Ectodermal cell (in vitro differentiated cells): Measurements from ENCODE around the gene SPZ1. TPM values are rescaled to one million over a fixed set of nuclear protein-coding genes. Genes with fewer than 3 reads are reported as not detected.
"Not testable (repeated sequence)": the region's sequence is repeated elsewhere in the genome, so short reads cannot be mapped to it uniquely, and the experiment has no call there.

ENCODE experiments used
- H3K27ac ChIP-seq: 2 replicates; pipeline ENCODE4 v1.7.0; 2013; ENCODE audit warnings: mild to moderate bottlenecking, low read depth, low read length; ENCODE audit not compliant: insufficient read depth, poor library complexity, severe bottlenecking
- H3K27me3 ChIP-seq: 2 replicates; pipeline ENCODE4 v1.7.0; 2013; ENCODE audit warnings: mild to moderate bottlenecking, low read length; ENCODE audit not compliant: insufficient read depth, control insufficient read depth, poor library complexity, severe bottlenecking
- H3K36me3 ChIP-seq: one replicate; pipeline ENCODE4 v1.7.0; 2013; ENCODE audit warnings: low read length; ENCODE audit not compliant: control insufficient read depth, insufficient read depth
- H3K4me1 ChIP-seq: one replicate; pipeline ENCODE4 v1.7.0; 2013; ENCODE audit warnings: low read length; ENCODE audit not compliant: control insufficient read depth, insufficient read depth
- H3K4me3 ChIP-seq: 2 replicates; pipeline ENCODE4 v1.7.0; 2013; ENCODE audit warnings: low read depth, low read length, control low read depth; ENCODE audit not compliant: insufficient read depth
- H3K9me3 ChIP-seq: 2 replicates; pipeline ENCODE4 v1.7.0; 2013; ENCODE audit warnings: mild to moderate bottlenecking, low read length, moderate library complexity; ENCODE audit not compliant: control insufficient read depth
- WGBS, 2 experiments: methylation state at CpG; one replicate each; pipeline ENCODE4 v1.1.7; 2013; ENCODE audit warnings: missing lambda C conversion rate in 2 of 2; 5-methylcytosine and 5-hydroxymethylcytosine counted together
- polyA plus RNA-seq, 4 experiments: library from polyadenylated mRNA; stranded (reverse); fragments of 50-300 nt; gene quantifications; one replicate each; pipeline ENCODE4 v1.2.3, GENCODE V29; 2013

Gene SPZ1, protein sequence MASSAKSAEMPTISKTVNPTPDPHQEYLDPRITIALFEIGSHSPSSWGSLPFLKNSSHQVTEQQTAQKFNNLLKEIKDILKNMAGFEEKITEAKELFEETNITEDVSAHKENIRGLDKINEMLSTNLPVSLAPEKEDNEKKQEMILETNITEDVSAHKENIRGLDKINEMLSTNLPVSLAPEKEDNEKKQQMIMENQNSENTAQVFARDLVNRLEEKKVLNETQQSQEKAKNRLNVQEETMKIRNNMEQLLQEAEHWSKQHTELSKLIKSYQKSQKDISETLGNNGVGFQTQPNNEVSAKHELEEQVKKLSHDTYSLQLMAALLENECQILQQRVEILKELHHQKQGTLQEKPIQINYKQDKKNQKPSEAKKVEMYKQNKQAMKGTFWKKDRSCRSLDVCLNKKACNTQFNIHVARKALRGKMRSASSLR
- polyA plus RNA-seq (2013, experiment 1 of 4), result not detected
- not detected for polyA plus RNA-seq (2013, experiment 2 of 4)
- not detected for polyA plus RNA-seq (2013, experiment 3 of 4)
- polyA plus RNA-seq (2013, experiment 4 of 4), result not detected

GRCh38 chr5:80319702-80320101, at the start of gene SPZ1:
SPZ1 (plus strand) TSS chr5:80320002; CDS start chr5:80320216, 214 bp downstream.
- Histone ChIP-seq H3K27me3 (no peaks in the 10 kb centered on the region), H3K27ac (no peak within 1 kb of the TSS), H3K9me3 (no peaks in the 10 kb centered on the region), H3K4me3 (no peak within 1 kb of the TSS), H3K4me1 (no peaks in the 10 kb centered on the region), H3K36me3 (no peaks in the 10 kb centered on the region)
- 93 to 95% methylated on average over 2 of the region's 2 CpGs for WGBS, 2 experiments

DNA sequence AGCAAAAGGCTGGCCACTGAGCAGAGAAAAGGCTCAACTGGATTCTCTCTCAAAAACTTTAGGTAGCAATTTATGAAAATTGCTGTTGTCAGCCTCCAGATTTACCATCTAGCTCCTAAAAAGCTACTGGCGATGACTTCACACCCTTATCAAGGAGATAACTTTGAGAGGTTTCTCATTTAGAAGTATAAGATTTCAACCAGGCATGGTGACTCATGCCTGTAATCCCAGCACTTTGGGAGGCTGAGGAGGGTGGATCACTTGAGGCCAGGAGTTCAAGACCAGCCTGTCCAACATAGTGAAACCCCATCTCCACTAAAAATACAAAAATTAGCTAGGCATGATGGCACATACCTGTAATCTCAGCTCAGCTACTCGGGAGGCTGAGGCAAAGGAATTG, 49.3 kb upstream of the SPZ1 start:
- H3K4me1 ChIP-seq, H3K36me3 ChIP-seq, H3K27me3 ChIP-seq, H3K27ac ChIP-seq, H3K9me3 ChIP-seq, H3K4me3 ChIP-seq: not testable (repeated sequence)
- 89 to 91% methylated on average over 2 of the region's 2 CpGs for WGBS, 2 experiments

- H3K27ac ChIP-seq, result no peak overlapping the region
- H3K4me1 ChIP-seq, result no peaks in the 10 kb centered on the region
- H3K4me3 ChIP-seq, result no peak overlapping the region
- 90 to 94% methylated on average over 2 of the region's 2 CpGs for WGBS, 2 experiments
- no peaks in the 10 kb centered on the region for H3K27me3 ChIP-seq
- H3K36me3 ChIP-seq, result no peaks in the 10 kb centered on the region
- H3K9me3 ChIP-seq, result no peaks in the 10 kb centered on the region
Measured at GRCh38 chr5:80275347-80275746, 44.5 kb upstream of the SPZ1 start.

DNA sequence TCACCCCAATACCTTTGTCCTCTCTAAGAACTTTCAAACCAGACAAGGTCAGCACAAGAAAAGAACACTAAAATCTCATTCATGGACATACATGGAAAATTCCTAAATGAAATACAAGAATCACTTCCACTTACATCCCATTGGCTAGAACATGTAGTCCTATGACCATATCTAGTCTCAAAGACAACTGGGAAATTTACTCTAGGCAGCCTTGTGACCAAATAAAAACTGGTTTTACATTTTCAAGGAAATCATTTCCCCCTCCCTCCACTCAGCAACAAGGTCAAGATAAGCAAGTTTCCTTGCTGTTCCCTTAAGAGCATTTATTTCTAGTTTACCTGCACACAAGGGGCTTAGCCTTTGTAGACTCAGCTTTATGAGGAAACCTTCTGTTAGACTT, 43.6 kb upstream of the SPZ1 start:
- no peak overlapping the region for H3K4me3 ChIP-seq
- no peak overlapping the region for H3K27ac ChIP-seq
- H3K36me3 ChIP-seq, result no peaks in the 10 kb centered on the region
- no peaks in the 10 kb centered on the region for H3K9me3 ChIP-seq
- no peaks in the 10 kb centered on the region for H3K27me3 ChIP-seq
- no peaks in the 10 kb centered on the region for H3K4me1 ChIP-seq

GRCh38 chr5:80277191-80277590, 42.6 kb upstream of the SPZ1 start:
- no peaks in the 10 kb centered on the region for H3K27me3 ChIP-seq
- WGBS, 2 experiments, result 88 to 91% methylated on average over 1 to 2 of the region's 2 CpGs
- no peaks in the 10 kb centered on the region for H3K9me3 ChIP-seq
- H3K27ac ChIP-seq, result no peak overlapping the region
- no peaks in the 10 kb centered on the region for H3K36me3 ChIP-seq
- H3K4me1 ChIP-seq, result no peaks in the 10 kb centered on the region
- H3K4me3 ChIP-seq, result no peak overlapping the region

DNA sequence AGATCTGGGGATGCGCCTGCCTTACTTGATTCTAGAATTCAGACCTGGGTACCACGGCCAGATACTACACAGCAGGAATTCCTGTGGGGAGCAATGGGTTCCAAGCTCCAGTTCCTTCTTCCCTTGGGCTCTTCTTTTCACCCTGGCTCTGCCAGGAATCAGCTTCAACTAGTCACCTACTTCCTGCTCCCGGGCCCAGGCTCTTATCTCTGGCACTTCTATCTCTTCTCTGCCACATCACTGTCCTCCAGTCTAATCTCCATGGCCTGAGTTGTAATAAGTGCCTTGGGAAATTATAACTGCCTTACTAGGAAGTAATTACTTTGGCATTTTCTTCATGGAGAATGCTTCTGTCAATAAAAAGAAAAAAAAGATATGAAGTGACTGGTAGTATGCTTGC, 37.7 kb upstream of the SPZ1 start:
- no peaks in the 10 kb centered on the region for H3K36me3 ChIP-seq
- H3K9me3 ChIP-seq, result no peaks in the 10 kb centered on the region
- no peaks in the 10 kb centered on the region for H3K4me1 ChIP-seq
- 90 to 95% methylated on average over 3 of the region's 3 CpGs for WGBS, 2 experiments
- no peaks in the 10 kb centered on the region for H3K27me3 ChIP-seq
- H3K27ac ChIP-seq, result no peak overlapping the region
- H3K4me3 ChIP-seq, result no peak overlapping the region

- H3K4me1 ChIP-seq, result no peaks in the 10 kb centered on the region
- no peaks in the 10 kb centered on the region for H3K36me3 ChIP-seq
- H3K9me3 ChIP-seq, result no peaks in the 10 kb centered on the region
- no peak overlapping the region for H3K27ac ChIP-seq
- 100% methylated on average over 1 of the region's 1 CpG; no CpG with 5 or more reads in 1 of the 2 experiments for WGBS, 2 experiments
- H3K27me3 ChIP-seq, result no peaks in the 10 kb centered on the region
- H3K4me3 ChIP-seq, result no peak overlapping the region
Measured at GRCh38 chr5:80283360-80283759, 36.4 kb upstream of the SPZ1 start.

DNA sequence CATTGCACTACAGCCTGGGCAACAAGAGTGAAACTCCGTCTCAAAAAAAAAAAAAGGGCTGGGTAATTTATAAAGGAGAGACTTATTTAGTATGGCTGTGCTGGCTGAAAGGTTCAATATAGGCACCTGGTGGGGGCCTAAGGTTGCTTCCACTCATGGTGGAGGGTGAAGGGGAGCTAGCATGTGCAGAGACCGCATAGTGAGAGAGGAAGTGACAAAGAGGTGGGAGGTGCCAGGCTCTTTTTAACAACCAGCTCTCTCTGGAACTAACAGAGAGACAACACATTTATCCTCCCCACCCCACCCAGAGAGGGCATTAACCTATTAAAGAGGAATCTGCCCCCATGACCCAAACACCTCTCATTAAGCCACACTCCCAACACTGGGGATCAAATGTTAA, 35.1 kb upstream of the SPZ1 start:
- whole genome bisulfite sequencing, 2 experiments, result 52 to 68% methylated on average over 2 of the region's 2 CpGs
- Histone ChIP-seq H3K36me3 (no peaks in the 10 kb centered on the region), H3K27me3 (no peaks in the 10 kb centered on the region)

DNA sequence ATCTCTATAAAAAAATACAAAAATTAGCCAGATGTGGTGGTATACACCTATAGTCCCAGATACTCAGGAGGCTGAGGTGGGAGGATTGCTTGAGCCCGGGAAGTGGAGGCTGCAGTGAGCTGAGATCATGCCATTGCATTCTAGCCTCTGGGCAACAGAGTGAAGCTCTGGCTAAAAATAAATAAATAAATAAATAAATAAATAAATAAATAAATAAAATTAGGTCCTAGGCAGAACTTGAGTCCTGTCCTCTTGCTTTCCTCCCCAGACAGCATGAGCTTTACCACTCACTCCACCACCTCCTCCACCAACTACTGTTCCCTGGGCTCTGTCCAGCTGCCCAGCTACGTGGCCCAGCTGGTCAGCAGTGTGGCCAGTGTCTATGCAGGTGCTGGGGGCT, 31.6 kb upstream of the SPZ1 start:
- H3K4me1 ChIP-seq, result no peaks in the 10 kb centered on the region
- no peaks in the 10 kb centered on the region for H3K9me3 ChIP-seq
- no peak overlapping the region for H3K27ac ChIP-seq

More for the DNA sequence above, 35.1 kb upstream of the SPZ1 start:
- no peaks in the 10 kb centered on the region for H3K9me3 ChIP-seq
- H3K4me1 ChIP-seq, result no peaks in the 10 kb centered on the region
- no peak overlapping the region for H3K27ac ChIP-seq
- no peak overlapping the region for H3K4me3 ChIP-seq

DNA sequence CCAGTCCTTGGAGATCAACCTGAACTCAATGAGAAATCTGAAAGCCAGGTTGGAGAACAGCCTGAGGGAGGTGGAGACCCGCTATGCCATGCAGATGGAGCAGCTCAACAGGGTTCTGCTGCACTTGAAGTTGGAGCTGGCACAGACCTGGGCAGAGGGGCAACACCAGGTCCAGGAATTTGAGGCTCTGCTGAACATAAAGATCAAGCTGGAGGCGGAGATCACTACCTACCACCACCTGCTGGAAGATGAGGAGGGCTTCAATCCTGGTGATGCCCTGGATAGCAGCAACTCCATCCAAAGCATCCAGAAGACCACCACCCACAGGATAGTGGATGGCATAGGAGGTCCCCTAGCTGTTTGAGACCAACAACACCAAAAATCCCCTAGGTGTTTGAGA, 30.5 kb upstream of the SPZ1 start:
- Histone ChIP-seq H3K36me3 (no peaks in the 10 kb centered on the region), H3K4me1 (no peaks in the 10 kb centered on the region), H3K9me3 (no peaks in the 10 kb centered on the region), H3K27ac (no peak overlapping the region), H3K4me3 (no peak overlapping the region), H3K27me3 (no peaks in the 10 kb centered on the region)
- WGBS, 2 experiments, result 92 to 93% methylated on average over 2 of the region's 2 CpGs

More for the DNA sequence above, 31.6 kb upstream of the SPZ1 start:
- H3K27me3 ChIP-seq, result no peaks in the 10 kb centered on the region
- 70 to 77% methylated on average over 2 of the region's 2 CpGs for WGBS, 2 experiments
- H3K36me3 ChIP-seq, result no peaks in the 10 kb centered on the region
- no peak overlapping the region for H3K4me3 ChIP-seq
